ENCODE data around the gene SLC41A3.

The SLC41A3 gene

DNA sequence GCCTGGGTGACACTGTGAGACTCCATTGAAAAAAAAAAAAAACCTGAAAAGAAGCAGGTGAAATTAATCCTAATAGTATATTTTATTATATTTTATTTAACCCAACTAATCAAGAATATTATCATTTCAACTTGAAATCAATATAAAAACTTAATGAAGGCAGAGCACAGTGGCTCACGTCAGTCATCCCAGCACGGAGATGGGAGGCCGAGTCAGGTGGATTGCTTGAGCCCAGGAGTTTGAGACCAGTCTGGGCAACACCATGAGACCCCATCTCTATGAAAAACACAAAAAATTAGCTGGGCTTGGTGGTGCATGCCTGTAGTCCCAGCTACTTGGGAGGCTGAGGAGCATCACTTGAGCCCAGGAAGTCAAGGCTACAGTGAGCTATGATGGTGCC is 33.3 kb upstream of the SLC41A3 start:
- Histone ChIP-seq H3K36me3 (ENCODE audit: control insufficient read depth, insufficient read depth, low read length) (no peaks in the 10 kb centered on the region), H3K27me3 (ENCODE audit: control insufficient read depth, insufficient read depth, low read length) (no peaks in the 10 kb centered on the region), H3K4me3 (ENCODE audit: low read depth, low read length) (no peak overlapping the region), H3K9ac (ENCODE audit: low read depth, low read length) (no peak overlapping the region), H3K9me3 (ENCODE audit: control insufficient read depth, insufficient read depth, low read length) (no peaks in the 10 kb centered on the region), H3K4me1 (ENCODE audit: control insufficient read depth, insufficient read depth, low read length) (no peaks in the 10 kb centered on the region)

DNA sequence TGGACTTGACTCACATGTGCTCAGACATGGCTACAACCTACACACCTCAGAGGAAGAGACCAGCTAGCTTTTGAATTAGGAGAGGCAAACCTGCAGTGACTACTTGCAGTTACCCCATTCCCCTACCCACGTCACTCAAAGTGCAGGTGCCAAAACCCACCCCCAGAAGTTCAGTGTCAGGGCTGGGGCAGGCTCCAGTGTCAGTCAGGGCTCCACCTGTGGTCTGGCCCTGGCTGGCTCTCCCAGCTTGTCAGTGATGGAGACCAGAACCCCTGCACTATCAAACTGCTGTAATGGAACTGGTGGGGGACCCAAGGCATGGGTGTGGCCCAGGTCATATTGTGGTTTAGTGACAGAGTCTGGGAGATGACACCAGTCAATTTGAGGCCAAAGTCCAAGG is 32.6 kb upstream of the SLC41A3 start:
- no peak overlapping the region for H3K4me3 ChIP-seq (ENCODE audit: low read depth, low read length)
- no peak overlapping the region for H3K9ac ChIP-seq (ENCODE audit: low read depth, low read length)
- no peaks in the 10 kb centered on the region for H3K4me1 ChIP-seq (ENCODE audit: control insufficient read depth, insufficient read depth, low read length)
- no peaks in the 10 kb centered on the region for H3K27me3 ChIP-seq (ENCODE audit: control insufficient read depth, insufficient read depth, low read length)
- H3K9me3 ChIP-seq (ENCODE audit: control insufficient read depth, insufficient read depth, low read length): no peaks in the 10 kb centered on the region
- H3K36me3 ChIP-seq (ENCODE audit: control insufficient read depth, insufficient read depth, low read length): no peaks in the 10 kb centered on the region

DNA sequence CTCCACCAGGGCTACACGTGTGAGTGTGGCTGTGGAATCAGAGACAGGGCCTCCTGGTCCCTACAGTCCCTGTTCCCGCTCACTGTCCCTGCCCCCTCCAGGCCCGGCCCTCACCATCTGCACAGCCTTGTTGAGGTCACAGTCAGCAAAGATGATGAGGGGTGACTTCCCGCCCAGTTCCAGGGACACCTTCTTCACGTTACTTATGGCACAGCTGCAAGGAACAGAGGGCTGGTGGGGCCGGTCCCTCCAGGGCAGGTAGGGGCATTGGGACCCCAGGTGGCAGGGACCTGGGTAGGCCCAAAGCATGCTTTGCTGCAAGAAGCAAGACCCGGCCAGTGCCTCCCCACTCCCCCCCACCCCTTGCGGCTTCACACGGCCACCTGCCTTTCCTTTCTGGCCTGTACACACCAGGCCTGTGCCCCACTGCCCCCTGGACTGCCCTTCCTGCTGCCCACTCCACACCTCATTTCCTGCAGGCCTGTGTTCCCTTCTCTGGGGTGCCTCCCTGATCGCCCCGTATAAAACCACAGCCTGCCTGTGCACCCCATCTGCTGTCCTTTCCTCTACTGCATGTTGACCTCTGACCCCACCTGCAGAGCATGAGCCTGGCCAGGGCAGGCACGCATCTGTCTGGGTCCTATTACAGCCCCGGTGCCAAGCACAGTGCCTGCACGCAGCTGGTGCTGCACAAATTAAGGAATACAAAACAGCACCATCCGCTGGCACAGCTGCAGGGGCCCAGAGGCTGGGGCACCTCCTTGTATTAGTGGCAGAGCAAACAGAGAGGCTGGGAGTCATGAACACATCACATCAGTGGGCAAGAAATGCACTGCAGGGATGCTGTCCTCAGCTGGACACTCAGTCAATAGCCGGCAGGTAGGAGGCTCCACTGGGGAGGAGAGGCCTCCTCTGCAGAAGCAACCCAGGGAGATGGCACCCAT is 30.8 kb upstream of the SLC41A3 start:
- H3K36me3 ChIP-seq (ENCODE audit: control insufficient read depth, insufficient read depth, low read length): no peaks in the 10 kb centered on the region
- H3K4me3 ChIP-seq (ENCODE audit: low read depth, low read length): no peak overlapping the region
- H3K9ac ChIP-seq (ENCODE audit: low read depth, low read length): no peak overlapping the region
- no peaks in the 10 kb centered on the region for H3K4me1 ChIP-seq (ENCODE audit: control insufficient read depth, insufficient read depth, low read length)
- H3K27me3 ChIP-seq (ENCODE audit: control insufficient read depth, insufficient read depth, low read length): no peaks in the 10 kb centered on the region
- H3K9me3 ChIP-seq (ENCODE audit: control insufficient read depth, insufficient read depth, low read length): no peaks in the 10 kb centered on the region

DNA sequence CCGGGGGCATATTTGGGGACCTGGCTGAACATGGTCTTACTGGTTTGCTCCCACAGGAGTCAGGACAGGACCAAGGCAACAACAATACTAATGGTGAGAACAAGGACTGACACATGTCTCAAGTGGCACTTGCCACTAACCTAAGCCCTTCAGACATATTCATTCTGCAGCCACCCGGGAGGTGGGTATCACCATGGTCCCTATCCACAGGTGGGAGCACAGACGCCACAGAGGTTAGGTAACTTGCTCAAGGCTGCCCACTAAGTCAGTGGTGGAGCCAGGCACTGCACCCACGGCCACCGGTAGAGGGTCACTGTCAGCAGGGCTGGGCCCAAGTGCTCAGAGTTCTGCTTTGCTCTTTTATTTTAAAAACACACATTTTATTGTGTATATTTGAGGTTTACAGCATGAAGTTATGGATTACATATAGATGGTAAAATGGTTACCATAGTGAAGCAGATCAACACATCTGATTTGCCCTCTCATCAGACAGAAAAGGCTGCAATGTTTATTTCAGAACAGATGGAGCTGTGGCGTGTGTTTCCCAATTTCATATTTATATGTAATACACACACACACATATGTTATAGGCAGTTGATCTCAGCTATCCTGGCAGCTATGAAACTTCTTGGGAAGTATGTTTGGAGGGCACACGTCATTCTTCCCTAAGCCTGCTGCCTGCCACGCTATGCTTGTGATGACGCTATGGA is 30.0 kb upstream of the SLC41A3 start:
- Histone ChIP-seq H3K27me3 (ENCODE audit: control insufficient read depth, insufficient read depth, low read length) (no peaks in the 10 kb centered on the region), H3K4me1 (ENCODE audit: control insufficient read depth, insufficient read depth, low read length) (no peaks in the 10 kb centered on the region), H3K36me3 (ENCODE audit: control insufficient read depth, insufficient read depth, low read length) (no peaks in the 10 kb centered on the region), H3K9ac (ENCODE audit: low read depth, low read length) (no peak overlapping the region), H3K4me3 (ENCODE audit: low read depth, low read length) (no peak overlapping the region), H3K9me3 (ENCODE audit: control insufficient read depth, insufficient read depth, low read length) (no peaks in the 10 kb centered on the region)

DNA sequence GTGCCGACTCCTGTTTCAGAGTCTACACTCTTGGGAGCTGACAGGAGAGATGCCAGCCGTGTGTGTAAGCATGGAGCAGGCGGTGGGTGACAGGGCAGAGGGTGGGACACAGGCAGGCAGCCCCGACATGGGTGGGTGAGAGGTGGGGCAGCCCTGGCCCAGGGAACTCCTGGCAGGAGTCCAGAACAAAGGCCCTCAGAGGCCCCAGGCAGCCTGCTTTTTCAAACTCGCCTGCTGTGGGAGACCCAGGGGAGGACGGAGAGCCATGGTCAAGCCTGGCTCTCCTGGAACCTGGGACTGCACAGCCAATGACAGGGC is 29.3 kb upstream of the SLC41A3 start:
- no peaks in the 10 kb centered on the region for H3K36me3 ChIP-seq (ENCODE audit: control insufficient read depth, insufficient read depth, low read length)

DNA sequence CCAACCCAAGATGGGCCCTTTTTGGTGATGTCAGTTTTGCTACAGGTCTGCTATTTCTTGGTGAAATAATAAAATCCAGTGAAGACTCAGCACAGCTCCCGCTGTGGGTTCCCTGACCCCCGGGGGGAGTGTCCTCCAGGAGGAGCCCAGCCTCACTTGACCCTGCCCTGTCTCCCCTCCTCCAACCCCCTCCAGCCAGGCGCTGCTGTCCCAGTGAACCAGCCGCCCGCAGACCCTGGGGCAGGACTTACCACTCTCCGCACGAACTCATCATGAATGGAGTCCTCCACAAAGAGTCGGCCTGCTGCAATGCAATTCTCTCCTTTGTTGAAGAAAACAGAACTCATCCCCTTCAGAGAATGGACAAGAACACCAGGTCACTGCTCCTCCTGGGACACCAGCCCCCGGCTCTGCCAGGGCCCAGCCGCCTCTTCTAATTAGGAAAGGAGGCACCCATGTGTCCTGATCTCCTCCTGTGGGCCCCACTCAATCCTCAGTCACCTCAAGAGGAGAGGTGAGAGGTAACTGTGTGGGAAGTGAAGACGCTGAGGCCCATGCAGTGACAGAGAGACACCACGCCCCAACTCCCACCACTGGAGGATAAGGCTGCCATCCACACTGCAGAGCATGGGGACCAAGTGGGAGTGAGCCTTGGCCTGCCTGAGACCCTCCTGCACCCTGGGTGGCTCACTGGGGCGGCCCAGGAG is 28.8 kb upstream of the SLC41A3 start:
- no peaks in the 10 kb centered on the region for H3K36me3 ChIP-seq (ENCODE audit: control insufficient read depth, insufficient read depth, low read length)
- H3K9ac ChIP-seq (ENCODE audit: low read depth, low read length): no peak overlapping the region
- H3K27me3 ChIP-seq (ENCODE audit: control insufficient read depth, insufficient read depth, low read length): no peaks in the 10 kb centered on the region
- H3K4me1 ChIP-seq (ENCODE audit: control insufficient read depth, insufficient read depth, low read length): no peaks in the 10 kb centered on the region
- no peak overlapping the region for H3K4me3 ChIP-seq (ENCODE audit: low read depth, low read length)
- no peaks in the 10 kb centered on the region for H3K9me3 ChIP-seq (ENCODE audit: control insufficient read depth, insufficient read depth, low read length)

More for the DNA sequence above, 29.3 kb upstream of the SLC41A3 start:
- H3K9ac ChIP-seq (ENCODE audit: low read depth, low read length): no peak overlapping the region
- H3K27me3 ChIP-seq (ENCODE audit: control insufficient read depth, insufficient read depth, low read length): no peaks in the 10 kb centered on the region
- no peak overlapping the region for H3K4me3 ChIP-seq (ENCODE audit: low read depth, low read length)
- H3K9me3 ChIP-seq (ENCODE audit: control insufficient read depth, insufficient read depth, low read length): no peaks in the 10 kb centered on the region
- H3K4me1 ChIP-seq (ENCODE audit: control insufficient read depth, insufficient read depth, low read length): no peaks in the 10 kb centered on the region

DNA sequence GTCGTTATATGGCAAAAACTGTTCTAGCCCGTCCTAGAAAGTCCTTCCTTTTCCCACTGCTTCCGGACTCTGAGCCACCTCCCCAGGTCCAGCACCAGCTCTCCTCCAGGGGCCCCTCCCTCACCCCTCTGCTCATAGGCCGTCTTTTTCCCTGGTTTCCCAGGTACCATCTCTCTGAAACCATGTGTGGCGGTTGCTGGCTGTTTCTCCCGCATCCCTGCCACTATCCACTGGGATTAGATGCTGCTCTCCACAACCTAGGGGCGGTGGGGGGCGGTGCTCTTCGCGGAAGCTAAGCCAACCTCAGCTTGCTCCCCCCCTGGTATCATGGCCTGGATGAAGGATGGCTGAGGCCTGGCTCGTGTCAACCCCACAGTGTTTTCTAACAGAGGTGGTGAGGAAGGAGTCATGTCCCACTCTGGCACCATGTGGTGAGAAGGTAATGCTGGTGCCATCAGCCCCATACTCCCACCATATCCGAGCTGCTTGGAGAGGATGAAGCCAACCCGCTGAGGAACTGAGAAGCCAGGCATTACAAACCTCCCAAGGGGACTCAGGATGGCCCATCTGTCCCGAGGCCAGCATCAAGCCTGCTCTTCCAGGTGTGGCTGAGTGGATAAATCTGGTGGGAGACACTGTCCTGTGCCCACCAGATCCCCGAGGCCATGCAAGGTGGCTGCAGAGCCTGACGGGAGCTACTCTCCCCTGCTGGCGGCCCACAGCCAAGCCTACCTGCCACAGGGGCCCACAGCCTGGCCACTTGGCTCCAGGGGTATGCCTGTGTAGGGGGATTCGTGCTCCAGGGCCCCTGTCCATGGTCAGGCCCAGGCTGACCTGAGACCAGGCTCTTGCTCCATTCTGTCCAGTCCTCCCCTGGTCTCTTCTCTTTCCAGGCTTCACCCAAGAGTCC is 27.9 kb upstream of the SLC41A3 start:
- Histone ChIP-seq H3K27me3 (ENCODE audit: control insufficient read depth, insufficient read depth, low read length) (no peaks in the 10 kb centered on the region), H3K9me3 (ENCODE audit: control insufficient read depth, insufficient read depth, low read length) (no peaks in the 10 kb centered on the region), H3K4me3 (ENCODE audit: low read depth, low read length) (no peak overlapping the region), H3K36me3 (ENCODE audit: control insufficient read depth, insufficient read depth, low read length) (no peaks in the 10 kb centered on the region), H3K9ac (ENCODE audit: low read depth, low read length) (no peak overlapping the region), H3K4me1 (ENCODE audit: control insufficient read depth, insufficient read depth, low read length) (no peaks in the 10 kb centered on the region)

DNA sequence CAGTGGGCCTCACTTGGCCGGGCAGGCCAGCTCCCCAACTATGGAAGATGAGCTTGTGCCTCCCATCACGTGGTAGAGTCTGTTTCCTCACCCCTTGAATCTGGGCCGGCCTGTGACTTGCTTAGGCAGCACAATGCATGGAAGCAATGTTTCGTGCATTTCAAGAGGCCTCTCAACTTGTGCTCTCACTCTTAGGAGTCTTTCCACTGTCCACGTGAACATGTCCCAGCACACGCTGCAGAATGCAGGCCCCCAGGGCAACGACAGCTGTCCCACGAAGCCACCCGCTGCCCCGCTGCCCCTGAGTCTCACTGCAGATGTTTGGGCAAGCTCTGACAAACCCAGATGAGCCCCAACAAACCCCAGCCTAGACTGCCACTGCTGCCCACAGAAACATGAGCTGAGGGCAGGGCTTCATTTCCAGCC is 27.2 kb upstream of the SLC41A3 start:
- no peaks in the 10 kb centered on the region for H3K36me3 ChIP-seq (ENCODE audit: control insufficient read depth, insufficient read depth, low read length)
- H3K4me1 ChIP-seq (ENCODE audit: control insufficient read depth, insufficient read depth, low read length): no peaks in the 10 kb centered on the region
- no peak overlapping the region for H3K9ac ChIP-seq (ENCODE audit: low read depth, low read length)
- H3K27me3 ChIP-seq (ENCODE audit: control insufficient read depth, insufficient read depth, low read length): no peaks in the 10 kb centered on the region
- no peak overlapping the region for H3K4me3 ChIP-seq (ENCODE audit: low read depth, low read length)
- H3K9me3 ChIP-seq (ENCODE audit: control insufficient read depth, insufficient read depth, low read length): no peaks in the 10 kb centered on the region

DNA sequence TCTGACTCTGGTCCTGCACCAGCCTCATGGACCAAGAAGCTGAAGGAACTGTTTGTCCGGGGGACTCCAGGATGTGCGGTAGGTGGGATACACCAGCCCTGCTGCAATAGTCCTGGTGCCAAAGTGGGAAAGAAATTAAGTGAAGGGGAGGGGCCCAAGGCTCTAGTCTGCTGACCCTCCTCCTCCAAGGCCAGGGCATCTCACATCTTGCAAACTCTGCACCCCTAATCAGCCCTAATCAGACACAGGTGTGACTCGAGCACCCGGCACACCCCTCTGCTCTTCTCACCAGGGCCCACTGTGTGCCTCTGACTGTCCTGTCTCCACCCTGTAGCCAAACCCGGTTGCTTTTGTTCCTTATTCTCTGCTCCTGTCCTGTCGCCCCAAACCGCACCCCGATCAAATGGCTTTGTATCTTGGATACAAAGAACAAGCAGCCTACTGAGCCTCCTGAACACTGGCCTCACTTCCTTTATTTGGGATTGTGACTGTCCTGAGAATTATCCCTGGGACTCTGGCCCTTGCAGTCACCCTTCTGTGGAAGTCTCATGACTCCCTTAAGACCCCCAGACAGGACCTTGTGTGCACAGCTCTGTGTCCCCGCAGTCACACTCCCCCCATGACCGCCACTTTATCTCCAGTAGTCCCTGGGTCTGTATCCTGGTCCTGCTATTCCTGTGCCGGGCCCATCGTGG is 26.7 kb upstream of the SLC41A3 start:
- Histone ChIP-seq H3K27me3 (ENCODE audit: control insufficient read depth, insufficient read depth, low read length) (no peaks in the 10 kb centered on the region), H3K4me1 (ENCODE audit: control insufficient read depth, insufficient read depth, low read length) (no peaks in the 10 kb centered on the region), H3K9me3 (ENCODE audit: control insufficient read depth, insufficient read depth, low read length) (no peaks in the 10 kb centered on the region), H3K4me3 (ENCODE audit: low read depth, low read length) (no peak overlapping the region), H3K9ac (ENCODE audit: low read depth, low read length) (no peak overlapping the region), H3K36me3 (ENCODE audit: control insufficient read depth, insufficient read depth, low read length) (no peaks in the 10 kb centered on the region)

DNA sequence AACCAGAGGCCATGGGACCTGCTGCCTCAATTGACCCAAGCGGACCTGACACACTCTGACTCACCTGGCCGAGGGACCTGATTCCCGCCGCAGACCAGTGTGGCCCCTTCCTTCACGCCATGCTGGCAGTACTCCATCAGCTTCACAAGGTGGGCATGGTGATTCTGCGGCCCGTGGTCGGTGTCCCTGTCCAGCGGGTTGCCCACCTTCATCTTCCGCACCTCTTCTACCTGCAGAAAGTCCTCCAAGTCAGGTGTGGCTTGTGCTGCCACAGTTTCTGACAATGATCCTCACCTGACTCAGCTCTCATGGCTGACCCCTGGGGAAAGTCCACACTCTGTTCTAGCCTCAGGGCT is 25.9 kb upstream of the SLC41A3 start:
- no peak overlapping the region for H3K9ac ChIP-seq (ENCODE audit: low read depth, low read length)
- H3K27me3 ChIP-seq (ENCODE audit: control insufficient read depth, insufficient read depth, low read length): no peaks in the 10 kb centered on the region
- no peaks in the 10 kb centered on the region for H3K36me3 ChIP-seq (ENCODE audit: control insufficient read depth, insufficient read depth, low read length)
- no peaks in the 10 kb centered on the region for H3K4me1 ChIP-seq (ENCODE audit: control insufficient read depth, insufficient read depth, low read length)
- H3K4me3 ChIP-seq (ENCODE audit: low read depth, low read length): no peak overlapping the region
- H3K9me3 ChIP-seq (ENCODE audit: control insufficient read depth, insufficient read depth, low read length): no peaks in the 10 kb centered on the region

Measured in iPS-15b (cell line).